Mesodermal cell (in vitro differentiated cells): ENCODE results near the gene AUH.

Experiments
- H3K27ac ChIP-seq: 2 replicates; pipeline ENCODE4 v1.7.0; 2013; ENCODE audit warnings: mild to moderate bottlenecking, low read depth, low read length, moderate library complexity; ENCODE audit not compliant: severe bottlenecking
- H3K36me3 ChIP-seq: 2 replicates; pipeline ENCODE4 v1.7.1; 2013; ENCODE audit warnings: mild to moderate bottlenecking, low read length, moderate library complexity; ENCODE audit not compliant: control insufficient read depth, insufficient read depth
- H3K4me1 ChIP-seq: one replicate; pipeline ENCODE4 v1.7.1; 2013; ENCODE audit warnings: mild to moderate bottlenecking, low read length; ENCODE audit not compliant: insufficient read depth, control insufficient read depth, poor library complexity, severe bottlenecking
- H3K4me3 ChIP-seq: 2 replicates; pipeline ENCODE4 v1.7.0; 2013; ENCODE audit warnings: low read length, control low read depth, mild to moderate bottlenecking; ENCODE audit not compliant: insufficient read depth, poor library complexity, severe bottlenecking; ENCODE audit errors: extremely low read depth
- H3K9me3 ChIP-seq: 2 replicates; pipeline ENCODE4 v1.7.1; 2013; ENCODE audit warnings: mild to moderate bottlenecking, low read length, moderate library complexity; ENCODE audit not compliant: control insufficient read depth
- WGBS, 2 experiments: methylation state at CpG; one replicate each; pipeline ENCODE4 v1.1.5; 2013; ENCODE audit warnings: missing lambda C conversion rate in 2 of 2; ENCODE audit not compliant: insufficient coverage in 2 of 2; 5-methylcytosine and 5-hydroxymethylcytosine counted together

The AUH gene

GRCh38 chr9:91179237-91180138 is 182.2 kb downstream of the AUH start:
- Histone ChIP-seq H3K36me3 (no peaks in the 10 kb centered on the region), H3K9me3 (no peaks in the 10 kb centered on the region), H3K4me1 (peaks cover 24% of the 10 kb centered on the region), H3K27ac (no peak overlapping the region), H3K4me3 (no peak overlapping the region)
- WGBS, 2 experiments, result 88 to 94% methylated on average over 19 to 20 of the region's 23 CpGs

- WGBS, 2 experiments, result 96 to 97% methylated on average over 10 to 12 of the region's 15 CpGs
- Histone ChIP-seq H3K36me3 (no peaks in the 10 kb centered on the region), H3K27ac (no peak overlapping the region), H3K9me3 (no peaks in the 10 kb centered on the region), H3K4me3 (no peak overlapping the region), H3K4me1 (peaks cover 24% of the 10 kb centered on the region)
These were observed 183.2 kb downstream of the AUH start for GRCh38 chr9:91178281-91179236.

GRCh38 chr9:91177661-91178280 is 183.9 kb downstream of the AUH start:
- Histone ChIP-seq H3K4me1 (peaks cover 24% of the 10 kb centered on the region), H3K27ac (no peak overlapping the region), H3K9me3 (no peaks in the 10 kb centered on the region), H3K4me3 (no peak overlapping the region), H3K36me3 (no peaks in the 10 kb centered on the region)
- WGBS, 2 experiments, result 94% methylated on average over 13 to 14 of the region's 15 CpGs

- Histone ChIP-seq H3K36me3 (no peaks in the 10 kb centered on the region), H3K9me3 (no peaks in the 10 kb centered on the region), H3K4me1 (peaks cover 19% of the 10 kb centered on the region), H3K27ac (no peak overlapping the region), H3K4me3 (no peak overlapping the region)
- 96 to 97% methylated on average over 3 of the region's 4 CpGs for WGBS, 2 experiments
These were observed 184.6 kb downstream of the AUH start for GRCh38 chr9:91177081-91177480.

GRCh38 chr9:91176426-91176825 is 185.3 kb downstream of the AUH start:
- H3K4me1 ChIP-seq, result peaks cover 19% of the 10 kb centered on the region
- no peak overlapping the region for H3K4me3 ChIP-seq
- H3K9me3 ChIP-seq, result no peaks in the 10 kb centered on the region
- WGBS, 2 experiments, result 95 to 98% methylated on average over 6 to 7 of the region's 7 CpGs
- no peaks in the 10 kb centered on the region for H3K36me3 ChIP-seq
- no peak overlapping the region for H3K27ac ChIP-seq

GRCh38 chr9:91174772-91175171 is 186.9 kb downstream of the AUH start:
- WGBS, 2 experiments, result 80 to 90% methylated on average over 1 to 2 of the region's 6 CpGs
- H3K27ac ChIP-seq, result no peak overlapping the region
- H3K9me3 ChIP-seq, result peaks cover 13% of the 10 kb centered on the region
- H3K4me3 ChIP-seq, result no peak overlapping the region
- no peaks in the 10 kb centered on the region for H3K36me3 ChIP-seq
- peaks cover 8% of the 10 kb centered on the region for H3K4me1 ChIP-seq

GRCh38 chr9:91172329-91172728 is 189.4 kb downstream of the AUH start:
- H3K9me3 ChIP-seq, result peaks cover 13% of the 10 kb centered on the region
- H3K27ac ChIP-seq, result no peak overlapping the region
- no peaks in the 10 kb centered on the region for H3K36me3 ChIP-seq
- no peak overlapping the region for H3K4me3 ChIP-seq
- no peaks in the 10 kb centered on the region for H3K4me1 ChIP-seq
- WGBS, 2 experiments, result no CpG with 5 or more reads among the region's 1 CpG

- no peaks in the 10 kb centered on the region for H3K36me3 ChIP-seq
- peaks cover 13% of the 10 kb centered on the region for H3K9me3 ChIP-seq
- H3K4me1 ChIP-seq, result no peaks in the 10 kb centered on the region
- H3K4me3 ChIP-seq, result no peak overlapping the region
- H3K27ac ChIP-seq, result no peak overlapping the region
These were observed 190.8 kb downstream of the AUH start for GRCh38 chr9:91170951-91171350.

- Histone ChIP-seq H3K4me1 (peaks cover 34% of the 10 kb centered on the region), H3K9me3 (peaks cover 13% of the 10 kb centered on the region), H3K27ac (no peak overlapping the region), H3K36me3 (no peaks in the 10 kb centered on the region), H3K4me3 (no peak overlapping the region)
- 74% methylated on average over 7 of the region's 10 CpGs for WGBS, 2 experiments
These were observed 194.8 kb downstream of the AUH start for GRCh38 chr9:91166796-91167366.
